AG04450 (cell line): ENCODE results near the gene NOD1. TPM values are rescaled to one million over a fixed set of nuclear protein-coding genes. Genes with fewer than 3 reads are reported as not detected.

Experiments
- CTCF ChIA-PET: fragments of 300-600, 350-600 bp; formaldehyde crosslinking; extraction: SDS; loops from one replicate; lab custom pipeline; 2022; ENCODE audit warnings: antibody characterized with exemption, inconsistent platforms; lab: Charles Lee
- POLR2A ChIA-PET: fragments of 350-600 bp; formaldehyde crosslinking; extraction: SDS; loops from one replicate; lab custom pipeline; 2021; ENCODE audit warnings: antibody characterized with exemption, inconsistent platforms; lab: Yijun Ruan, JAX
- DNase-seq: peaks from one replicate; pipeline ENCODE4 v3.0.0-alpha.2; 2011; ENCODE audit warnings: low read depth, low spot score
- H3K27ac ChIP-seq: one replicate; pipeline ENCODE4 v1.5.1; 2012; ENCODE audit warnings: low read depth, low read length, control low read depth
- H3K27me3 ChIP-seq: one replicate; pipeline ENCODE4 v1.6.0; 2012; ENCODE audit warnings: low read length; ENCODE audit not compliant: control insufficient read depth, insufficient read depth
- H3K4me3 ChIP-seq: 2 replicates; pipeline ENCODE4 v1.5.1; 2011; ENCODE audit warnings: mild to moderate bottlenecking, low read depth, low read length, control low read depth
- H3K9me3 ChIP-seq: 2 replicates; pipeline ENCODE4 v1.5.1; 2012; ENCODE audit warnings: low read length; ENCODE audit not compliant: control insufficient read depth, insufficient read depth
- CTCF ChIP-seq: IDR thresholded peaks from 2 replicates; pipeline ENCODE4 v1.5.1; 2011; ENCODE audit warnings: low read depth, low read length, control low read depth, inconsistent platforms
- polyA plus RNA-seq: library from polyadenylated mRNA; depleted of rRNA; stranded (reverse); fragments of >200 nt; gene quantifications from 2 replicates; pipeline ENCODE4 v1.2.3, GENCODE V29; 2011

The NOD1 gene
- polyA plus RNA-seq, 1 experiment: 3.3 TPM

GRCh38 chr7:30445770-30446169 is 32.8 kb downstream of the NOD1 start:
- no peaks in the 10 kb centered on the region for H3K27me3 ChIP-seq
- ChIA-PET CTCF (interaction anchor here (0.8 to 1.5 kb wide), 3 partner anchors 23 to 281 kb away, joined by 3 to 6 read pairs (median 4); no protein-coding TSS in a partner anchor), POLR2A (interaction anchor here (0.6 to 0.8 kb wide), 3 partner anchors 10 to 591 kb away, joined by 4 to 7 read pairs (median 4); no protein-coding TSS in a partner anchor)
- DNase-seq: no peak
- no peak overlapping the region for H3K4me3 ChIP-seq
- H3K27ac ChIP-seq: no peak overlapping the region
- peak; percentile 31 for TF ChIP-seq CTCF
- H3K9me3 ChIP-seq: no peaks in the 10 kb centered on the region

DNA sequence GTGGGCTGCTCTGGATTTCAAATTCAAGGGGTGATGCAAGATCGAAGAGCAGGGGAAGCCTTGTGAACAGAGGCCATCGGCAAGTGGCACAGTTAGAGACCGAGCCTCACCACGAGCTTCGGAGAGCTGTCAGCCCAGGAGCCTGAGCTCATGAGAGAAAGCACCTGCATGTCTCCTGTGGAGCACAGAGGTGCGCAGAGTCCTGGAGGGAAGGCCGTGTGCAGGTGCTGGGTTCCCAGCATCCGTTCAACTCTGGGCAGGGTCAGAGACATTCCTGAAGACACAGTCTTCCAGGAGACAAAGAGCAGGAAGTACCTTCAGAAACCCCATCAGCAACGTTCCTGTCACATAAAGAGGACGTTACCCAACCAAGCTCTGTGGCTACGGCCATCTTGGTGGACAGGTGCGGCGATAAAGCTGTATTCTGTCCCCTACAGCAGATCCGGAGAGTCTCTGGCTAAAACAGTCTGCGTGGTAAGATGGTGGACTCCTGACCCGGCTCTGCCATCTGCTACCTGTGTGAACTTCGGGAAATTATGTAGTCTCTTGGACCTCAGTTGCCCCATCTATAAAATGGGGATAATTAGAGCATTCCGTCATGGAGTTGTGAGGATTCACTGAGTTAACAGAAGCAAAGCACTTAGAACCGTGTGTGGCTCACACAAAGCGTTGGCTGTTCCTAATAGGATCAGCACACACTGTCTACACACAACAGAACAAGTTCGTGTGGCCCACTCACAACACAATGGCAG is 40.6 kb downstream of the NOD1 start:
- ChIA-PET CTCF (interaction anchor here (0.7 to 1.0 kb wide), 2 partner anchors 210 to 303 kb away, joined by 3 read pairs; no protein-coding TSS in a partner anchor), POLR2A (no interaction called here)

DNA sequence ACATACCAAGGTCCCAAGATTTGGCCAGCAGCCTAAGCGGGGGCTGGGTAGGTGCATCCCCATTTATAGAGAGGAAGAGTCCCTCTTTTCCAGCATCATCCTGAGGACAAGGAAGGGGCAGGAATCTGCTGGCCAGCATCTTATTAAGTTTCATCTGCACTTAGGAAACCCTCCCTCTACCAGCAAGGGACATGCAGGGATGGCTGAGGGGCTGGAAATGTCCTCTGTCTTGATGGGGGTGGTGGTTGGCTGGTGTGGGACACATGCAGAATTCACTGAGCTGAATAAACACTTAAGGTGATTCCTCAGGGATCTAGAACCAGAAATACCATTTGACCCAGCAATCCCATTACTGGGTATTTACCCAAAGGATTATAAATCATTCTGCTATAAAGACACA is 42.1 kb downstream of the NOD1 start:
- H3K4me3 ChIP-seq: no peak overlapping the region
- no peaks in the 10 kb centered on the region for H3K27me3 ChIP-seq
- TF ChIP-seq CTCF: no peak
- no peak overlapping the region for H3K27ac ChIP-seq
- no peak for DNase-seq
- H3K9me3 ChIP-seq: no peaks in the 10 kb centered on the region; the same call in 1 of the 2 replicates
- ChIA-PET CTCF (no interaction called here), POLR2A (interaction anchor here (0.6 kb wide), 1 partner anchor 9 kb away, joined by 4 read pairs; no protein-coding TSS in a partner anchor)

More for the DNA sequence above, 40.6 kb downstream of the NOD1 start:
- DNase-seq: no peak
- TF ChIP-seq CTCF: no peak
- Histone ChIP-seq H3K9me3 (no peaks in the 10 kb centered on the region; the same call in 1 of the 2 replicates), H3K4me3 (no peak overlapping the region), H3K27ac (no peak overlapping the region), H3K27me3 (no peaks in the 10 kb centered on the region)

GRCh38 chr7:30436046-30436445 is 42.5 kb downstream of the NOD1 start:
- Histone ChIP-seq H3K9me3 (no peaks in the 10 kb centered on the region; the same call in 1 of the 2 replicates), H3K4me3 (no peak overlapping the region), H3K27ac (peak overlapping the region; percentile 11), H3K27me3 (no peaks in the 10 kb centered on the region)
- DNase-seq: no peak
- no peak for TF ChIP-seq CTCF
- ChIA-PET CTCF (no interaction called here), POLR2A (interaction anchor here (0.6 kb wide), 1 partner anchor 10 kb away, joined by 4 read pairs; no protein-coding TSS in a partner anchor)
